Transverse colon (tissue), 4 donors: Measurements from ENCODE around the gene CD52. TPM values are rescaled to one million over a fixed set of nuclear protein-coding genes. Genes with fewer than 3 reads are reported as not detected.

ENCODE experiments used
- DNase-seq: peaks from one replicate; pipeline ENCODE4 v3.0.0-alpha.2; 2019
- H3K27ac ChIP-seq, 4 donors: fragments of 200-600 bp; sonication (generic); 2 replicates each; pipeline ENCODE4 v1.5.1; 2016 to 2018; ENCODE audit warnings: inconsistent platforms in 4 of 4
- H3K27me3 ChIP-seq: fragments of 200-600 bp; sonication (generic); 2 replicates; pipeline ENCODE4 v1.5.1; 2017; ENCODE audit warnings: inconsistent platforms
- H3K36me3 ChIP-seq, 4 donors: fragments of 200-600 bp; sonication (generic); 2 replicates each; pipeline ENCODE4 v1.5.1; 2017 to 2019; ENCODE audit warnings: inconsistent platforms in 4 of 4
- H3K4me1 ChIP-seq, 4 donors: fragments of 200-600 bp; sonication (generic); 2 replicates each; pipeline ENCODE4 v1.5.1; 2017 to 2020; ENCODE audit warnings: inconsistent platforms in 4 of 4
- H3K4me3 ChIP-seq, 4 donors: fragments of 200-600 bp; sonication (generic); 1 replicate in 1 of 4; 2 replicates in 3 of 4; pipeline versions ENCODE4 v1.5.1 to v1.6.1; 2017 to 2019; ENCODE audit warnings: inconsistent platforms in 4 of 4
- H3K9me3 ChIP-seq, 2 donors: fragments of 200-600 bp; sonication (generic); 2 replicates each; pipeline ENCODE4 v1.5.1; 2017 to 2019; ENCODE audit warnings: inconsistent platforms in 2 of 2
- EP300 ChIP-seq: sonication (generic); formaldehyde crosslinking; IDR thresholded peaks from one replicate; pipeline ENCODE4 v1.6.1; 2017; ENCODE audit warnings: antibody characterized with exemption, low read depth
- POLR2A ChIP-seq: fragments of 450-650 bp; IDR thresholded peaks from one replicate; pipeline ENCODE4 v1.6.1; 2016; ENCODE audit warnings: antibody characterized with exemption, mild to moderate bottlenecking, moderate library complexity
- POLR2AphosphoS5 ChIP-seq, 3 donors: sonication (generic); formaldehyde crosslinking; IDR thresholded peaks; one replicate each; pipeline ENCODE4 v1.6.1; 2016; ENCODE audit warnings: antibody characterized with exemption in 3 of 3
- WGBS, 2 donors: methylation state at CpG; one replicate each; pipeline ENCODE4 v1.1.5; 2018; ENCODE audit warnings: low coverage in 1 of 2; 5-methylcytosine and 5-hydroxymethylcytosine counted together
- in situ Hi-C, 4 donors: fragments of 200-750 bp; cut with MboI; loops; one replicate each; pipeline versions ENCODE4 v1.15.0 to v1.15.1; 2017; ENCODE audit warnings: low sequenced_read_pairs in 3 of 4, low pct_ligation_motif_present in 1 of 4, low pct_unique_long_range_greater_than_20kb in 1 of 4
- intact Hi-C: fragments of 100-400 bp; cut with DNase I; formaldehyde crosslinking; loops from one replicate; pipeline ENCODE4 v1.15.1; 2023; ENCODE audit warnings: low total_unique reads
- total RNA-seq, 4 donors: library from RNA; depleted of rRNA; stranded (reverse); fragments of >200 nt; gene quantifications; one replicate each; pipeline ENCODE4 v1.1.0, GENCODE V29; 2016
- TF ChIP-seq, protein P1 (sequence below), 5 experiments: fragments of 200-600 bp in 3 of 5; fragments of 450-650 bp in 2 of 5; sonication (generic) in 3 of 5; IDR thresholded peaks; 1 replicate in 2 of 5; 2 replicates in 3 of 5; pipeline ENCODE4 v1.5.1; 2016 to 2017; ENCODE audit warnings: antibody characterized with exemption in 5 of 5, inconsistent platforms in 3 of 5, mild to moderate bottlenecking in 2 of 5, moderate library complexity in 1 of 5

The CD52 gene
- total RNA-seq, 4 donors from 2014 or later, result 5.3 to 56.1 (median 21.1) TPM; not detected in 1

DNA sequence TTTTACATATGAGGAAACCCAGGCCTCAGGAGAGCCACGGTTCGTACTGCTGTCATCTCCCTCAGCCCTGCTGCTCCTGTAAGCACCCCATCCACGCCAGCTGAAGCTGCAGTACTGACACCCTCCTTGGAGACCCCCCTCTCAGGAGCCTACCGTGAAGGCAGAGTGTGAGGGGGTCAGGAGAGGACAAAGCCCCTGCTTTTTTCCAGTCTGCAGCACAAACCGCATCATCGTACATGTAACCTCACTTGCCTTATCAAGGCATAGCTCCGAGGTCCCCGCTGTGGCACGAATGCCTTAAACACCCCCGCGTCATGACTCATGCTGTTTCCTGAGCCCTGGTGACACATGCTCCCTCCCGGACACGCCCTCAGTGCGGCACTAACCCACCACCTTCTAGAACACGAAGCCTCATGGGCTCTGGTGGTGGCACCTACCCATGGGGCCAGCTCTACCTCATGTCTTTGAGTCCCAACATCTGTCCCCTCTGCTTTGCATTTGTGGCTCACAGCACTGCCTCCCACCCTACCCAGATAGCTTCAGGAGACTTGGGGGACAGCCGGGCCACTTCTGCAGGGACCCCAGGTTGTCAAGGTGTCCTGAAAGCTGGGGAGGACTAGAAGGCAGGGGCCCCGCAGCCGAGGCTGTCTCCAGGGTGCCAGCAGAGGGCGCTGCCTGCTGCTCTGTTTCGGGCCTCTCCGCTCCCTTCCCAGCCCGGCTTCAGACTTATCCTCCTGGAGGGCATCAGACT is 33.0 kb upstream of the CD52 start:
- 36 to 60% methylated on average over 5 to 22 of the region's 22 CpGs for WGBS, 2 donors
- in situ Hi-C loops (no loop called here), intact Hi-C loops (no loop called here)
- Histone ChIP-seq H3K27ac (peak overlapping the region; percentile 65 to 98 (median 86)), H3K4me3 (no peak overlapping the region), H3K9me3 (no peaks in the 10 kb centered on the region), H3K36me3 (no peaks in the 10 kb centered on the region), H3K4me1 (peaks cover 13 to 73% (median 45%) of the 10 kb centered on the region in 4 donors), H3K27me3 (no peaks in the 10 kb centered on the region)
- peak; percentile 82 for DNase-seq
- TF ChIP-seq EP300 (no peak), POLR2AphosphoS5 (IDR thresholded peaks at IDR 0.05) (peak in 1 of 3 donors; percentile 29), POLR2A (peak; percentile 26)
- TF ChIP-seq, protein P1, sequence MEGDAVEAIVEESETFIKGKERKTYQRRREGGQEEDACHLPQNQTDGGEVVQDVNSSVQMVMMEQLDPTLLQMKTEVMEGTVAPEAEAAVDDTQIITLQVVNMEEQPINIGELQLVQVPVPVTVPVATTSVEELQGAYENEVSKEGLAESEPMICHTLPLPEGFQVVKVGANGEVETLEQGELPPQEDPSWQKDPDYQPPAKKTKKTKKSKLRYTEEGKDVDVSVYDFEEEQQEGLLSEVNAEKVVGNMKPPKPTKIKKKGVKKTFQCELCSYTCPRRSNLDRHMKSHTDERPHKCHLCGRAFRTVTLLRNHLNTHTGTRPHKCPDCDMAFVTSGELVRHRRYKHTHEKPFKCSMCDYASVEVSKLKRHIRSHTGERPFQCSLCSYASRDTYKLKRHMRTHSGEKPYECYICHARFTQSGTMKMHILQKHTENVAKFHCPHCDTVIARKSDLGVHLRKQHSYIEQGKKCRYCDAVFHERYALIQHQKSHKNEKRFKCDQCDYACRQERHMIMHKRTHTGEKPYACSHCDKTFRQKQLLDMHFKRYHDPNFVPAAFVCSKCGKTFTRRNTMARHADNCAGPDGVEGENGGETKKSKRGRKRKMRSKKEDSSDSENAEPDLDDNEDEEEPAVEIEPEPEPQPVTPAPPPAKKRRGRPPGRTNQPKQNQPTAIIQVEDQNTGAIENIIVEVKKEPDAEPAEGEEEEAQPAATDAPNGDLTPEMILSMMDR (IDR thresholded peaks at IDR 0.05), result peak; percentile 72 to 85 (median 84)

DNA sequence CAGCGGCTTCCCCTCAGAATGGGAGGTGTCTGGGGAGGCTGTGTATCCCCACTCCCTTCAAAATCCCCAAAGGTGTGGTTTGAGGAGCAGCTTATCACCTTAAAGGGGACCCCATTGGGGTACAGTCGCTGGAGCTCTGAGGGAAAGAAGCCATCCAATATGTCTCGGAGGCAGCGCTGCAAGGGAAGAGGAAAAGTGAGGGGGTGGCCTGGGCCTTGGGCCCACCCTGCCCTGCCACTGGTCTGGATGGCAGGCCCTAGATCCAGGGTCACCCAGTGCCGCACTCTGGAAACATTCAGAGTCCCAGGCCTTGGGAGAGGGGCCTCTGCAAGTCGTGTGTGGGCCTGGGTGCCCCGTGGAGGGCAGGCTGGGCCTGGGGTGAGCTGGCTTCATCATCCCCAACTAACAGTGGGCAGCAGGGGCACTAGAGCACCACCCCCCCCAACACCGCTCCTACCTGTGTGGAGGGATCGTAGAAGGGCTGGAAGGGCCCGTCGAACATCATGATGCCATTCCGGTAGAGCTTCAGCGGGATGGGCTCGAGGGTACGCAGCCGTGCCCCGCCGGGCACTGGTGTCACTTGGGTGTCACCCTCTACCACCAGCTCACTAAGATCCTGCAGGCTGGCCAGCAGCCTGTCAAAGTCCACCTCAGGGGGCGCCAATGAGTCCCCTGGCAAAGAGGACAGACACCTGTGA is 32.2 kb upstream of the CD52 start:
- in situ Hi-C loops, result no loop called here
- no peak overlapping the region for H3K4me3 ChIP-seq
- no peaks in the 10 kb centered on the region for H3K36me3 ChIP-seq
- intact Hi-C loops, result no loop called here
- H3K27ac ChIP-seq, result peak overlapping the region; percentile 65 to 98 (median 86)
- TF ChIP-seq, protein P1 (IDR thresholded peaks at IDR 0.05), result peak in 3 of 5 experiments; percentile 18 to 34 (median 31)
- TF ChIP-seq POLR2AphosphoS5 (IDR thresholded peaks at IDR 0.05), result no peak
- H3K4me1 ChIP-seq, result peaks cover 13 to 72% (median 47%) of the 10 kb centered on the region in 4 donors
- peak; percentile 52 for DNase-seq
- H3K9me3 ChIP-seq, result no peaks in the 10 kb centered on the region
- H3K27me3 ChIP-seq, result no peaks in the 10 kb centered on the region
- WGBS, 2 donors, result 76 to 93% methylated on average over 3 to 15 of the region's 19 CpGs

DNA sequence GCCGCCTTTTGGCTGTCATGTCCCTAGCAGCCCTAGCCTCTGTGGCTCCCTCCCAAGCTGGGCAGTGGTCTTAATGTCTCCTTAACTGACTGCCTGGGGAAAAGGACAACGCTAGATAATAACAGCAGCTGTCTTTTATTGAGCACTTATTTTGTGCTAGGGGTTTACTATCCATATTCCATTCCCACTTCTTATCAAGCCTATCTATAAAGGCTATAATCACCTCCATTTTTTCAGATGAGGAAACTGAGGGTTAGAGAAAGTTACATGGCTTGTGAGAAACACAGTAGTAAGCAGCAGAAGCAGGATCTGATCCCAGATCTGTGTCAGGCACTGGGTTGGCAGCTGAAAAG is 31.7 kb upstream of the CD52 start:
- DNase-seq, result no peak
- Histone ChIP-seq H3K4me3 (no peak overlapping the region), H3K9me3 (no peaks in the 10 kb centered on the region), H3K36me3 (no peaks in the 10 kb centered on the region), H3K27ac (peak overlapping the region; percentile 65 to 98 (median 86)), H3K4me1 (peaks cover 13 to 71% (median 43%) of the 10 kb centered on the region in 4 donors), H3K27me3 (no peaks in the 10 kb centered on the region)
- WGBS, 2 donors, result 90% methylated on average over 2 of the region's 2 CpGs; no CpG with 5 or more reads in 1 of the 2 donors
- intact Hi-C loops (no loop called here), in situ Hi-C loops (no loop called here)
- TF ChIP-seq, protein P1 (IDR thresholded peaks at IDR 0.05), result no peak
- TF ChIP-seq POLR2AphosphoS5 (IDR thresholded peaks at IDR 0.05), result no peak
- TF ChIP-seq POLR2A, result no peak
- TF ChIP-seq EP300, result no peak

DNA sequence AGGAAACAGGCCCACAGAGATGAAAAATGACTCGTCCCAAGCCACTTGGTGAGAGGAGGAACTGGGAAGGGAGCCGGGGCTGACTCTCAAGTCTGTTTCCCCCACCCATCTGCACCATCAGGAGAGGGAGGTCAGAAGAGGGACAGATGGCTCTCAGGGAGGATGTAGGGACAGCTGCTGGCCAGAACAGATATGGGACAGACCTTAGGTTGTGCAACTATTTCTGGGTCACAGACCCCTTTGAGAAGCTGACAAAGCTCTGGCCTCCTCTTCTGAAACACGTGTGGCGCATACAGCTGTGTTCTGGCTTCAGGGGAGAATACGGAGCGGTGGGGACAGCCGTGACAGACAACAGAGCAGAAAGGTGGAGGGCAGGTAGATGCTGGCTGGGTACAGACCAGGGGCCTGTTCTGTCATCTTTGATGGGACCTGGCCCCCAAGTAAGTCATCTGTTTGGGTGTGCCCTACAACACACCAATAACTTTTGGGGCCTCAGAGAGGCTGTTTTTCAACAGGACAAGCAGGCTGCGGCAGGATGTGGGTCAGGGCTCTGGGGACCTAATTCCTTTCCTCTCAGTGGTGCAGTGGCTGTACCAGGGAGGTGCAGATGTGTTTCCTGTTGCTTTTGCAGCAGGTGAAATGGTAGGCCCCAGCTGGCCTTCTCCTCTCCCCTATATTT is 30.6 kb upstream of the CD52 start:
- peaks cover 10 to 66% (median 34%) of the 10 kb centered on the region in 4 donors for H3K4me1 ChIP-seq
- DNase-seq, result peak; percentile 70
- in situ Hi-C loops, result no loop called here
- intact Hi-C loops, result no loop called here
- H3K9me3 ChIP-seq, result no peaks in the 10 kb centered on the region
- no peak for TF ChIP-seq POLR2A
- TF ChIP-seq POLR2AphosphoS5 (IDR thresholded peaks at IDR 0.05), result peak in 1 of 3 donors; percentile 11
- 68 to 83% methylated on average over 5 to 8 of the region's 8 CpGs for WGBS, 2 donors
- H3K36me3 ChIP-seq, result no peaks in the 10 kb centered on the region
- peak overlapping the region; percentile 65 to 98 (median 86) for H3K27ac ChIP-seq
- no peaks in the 10 kb centered on the region for H3K27me3 ChIP-seq
- H3K4me3 ChIP-seq, result no peak overlapping the region
